ENCODE measurements around the gene CCDC24. TPM values are rescaled to one million over a fixed set of nuclear protein-coding genes. Genes with fewer than 3 reads are reported as not detected.

CCDC24 gene
- total and polyA plus RNA-seq, 2 donors (not counting 1 experiment from before 2014, with no cell fraction given): 0.94 to 3.5 TPM

GRCh38 chr1:43993206-43993914, 2.0 kb downstream of the CCDC24 start:
- Histone ChIP-seq H3K27ac (ENCODE audit: insufficient read depth, low read length) (no peak overlapping the region), H2AFZ (ENCODE audit: low read length) (no peak overlapping the region), H3K27me3 (ENCODE audit: control insufficient read depth, insufficient read depth, low read length) (no peaks in the 10 kb centered on the region), H3K36me3 (ENCODE audit: control insufficient read depth, insufficient read depth, low read length) (no peaks in the 10 kb centered on the region), H3K4me1 (ENCODE audit: control insufficient read depth, extremely low read depth, insufficient read depth, low read length) (peaks cover 3% of the 10 kb centered on the region), H4K20me1 (ENCODE audit: control insufficient read depth, extremely low read depth, insufficient read depth, low read length) (no peaks in the 10 kb centered on the region), H3K4me3 (replicated peaks in 1 of 4; ENCODE audit: control extremely low read depth in 1 of 4, insufficient read depth in 1 of 4, low read depth in 3 of 4, low read length in 4 of 4) (no peak overlapping the region), H3K9me3 (ENCODE audit: control insufficient read depth, insufficient read depth, low read depth, low read length) (no peaks in the 10 kb centered on the region), H3K4me2 (ENCODE audit: extremely low read depth, insufficient read depth, low read length) (no peak overlapping the region), H3K9ac (ENCODE audit: insufficient read depth, low read length) (no peak overlapping the region), H3K79me2 (ENCODE audit: control insufficient read depth, insufficient read depth, low read length) (no peaks in the 10 kb centered on the region)
- DNase-seq (ENCODE audit: low read depth in 2 of 2): no peak
- TF ChIP-seq CTCF (conservative IDR thresholded peaks at IDR 0.05 in 1 of 2, IDR thresholded peaks at IDR 0.05 in 1 of 2; ENCODE audit: low read depth in 1 of 2, low read length in 2 of 2): no peak
- TF ChIP-seq EZH2 (IDR thresholded peaks at IDR 0.05; ENCODE audit: low read length, missing control alignments): no peak

GRCh38 chr1:43994071-43994470, 2.7 kb downstream of the CCDC24 start:
- H4K20me1 ChIP-seq (ENCODE audit: control insufficient read depth, extremely low read depth, insufficient read depth, low read length): no peaks in the 10 kb centered on the region
- H3K9ac ChIP-seq (ENCODE audit: insufficient read depth, low read length): no peak overlapping the region
- no peaks in the 10 kb centered on the region for H3K36me3 ChIP-seq (ENCODE audit: control insufficient read depth, insufficient read depth, low read length)
- H3K4me2 ChIP-seq (ENCODE audit: extremely low read depth, insufficient read depth, low read length): no peak overlapping the region
- peaks cover 3% of the 10 kb centered on the region for H3K4me1 ChIP-seq (ENCODE audit: control insufficient read depth, extremely low read depth, insufficient read depth, low read length)
- no peak for DNase-seq (ENCODE audit: low read depth in 2 of 2)
- no peaks in the 10 kb centered on the region for H3K27me3 ChIP-seq (ENCODE audit: control insufficient read depth, insufficient read depth, low read length)
- H3K4me3 ChIP-seq (replicated peaks in 1 of 4; ENCODE audit: control extremely low read depth in 1 of 4, insufficient read depth in 1 of 4, low read depth in 3 of 4, low read length in 4 of 4): no peak overlapping the region
- no peak for TF ChIP-seq CTCF (conservative IDR thresholded peaks at IDR 0.05 in 1 of 2, IDR thresholded peaks at IDR 0.05 in 1 of 2; ENCODE audit: low read depth in 1 of 2, low read length in 2 of 2)
- no peak for TF ChIP-seq EZH2 (IDR thresholded peaks at IDR 0.05; ENCODE audit: low read length, missing control alignments)
- no peak overlapping the region for H2AFZ ChIP-seq (ENCODE audit: low read length)
- no peaks in the 10 kb centered on the region for H3K9me3 ChIP-seq (ENCODE audit: control insufficient read depth, insufficient read depth, low read depth, low read length)
- H3K27ac ChIP-seq (ENCODE audit: insufficient read depth, low read length): no peak overlapping the region
- no peaks in the 10 kb centered on the region for H3K79me2 ChIP-seq (ENCODE audit: control insufficient read depth, insufficient read depth, low read length)

GRCh38 chr1:43994794-43995790, 3.7 kb downstream of the CCDC24 start:
- H3K4me3 ChIP-seq (replicated peaks in 1 of 4; ENCODE audit: control extremely low read depth in 1 of 4, insufficient read depth in 1 of 4, low read depth in 3 of 4, low read length in 4 of 4): no peak overlapping the region
- H4K20me1 ChIP-seq (ENCODE audit: control insufficient read depth, extremely low read depth, insufficient read depth, low read length): no peaks in the 10 kb centered on the region
- H3K36me3 ChIP-seq (ENCODE audit: control insufficient read depth, insufficient read depth, low read length): no peaks in the 10 kb centered on the region
- TF ChIP-seq EZH2 (IDR thresholded peaks at IDR 0.05; ENCODE audit: low read length, missing control alignments) (no peak), CTCF (conservative IDR thresholded peaks at IDR 0.05 in 1 of 2, IDR thresholded peaks at IDR 0.05 in 1 of 2; ENCODE audit: low read depth in 1 of 2, low read length in 2 of 2) (peak in 1 of 2 donors; percentile 33)
- H3K27me3 ChIP-seq (ENCODE audit: control insufficient read depth, insufficient read depth, low read length): no peaks in the 10 kb centered on the region
- DNase-seq (ENCODE audit: low read depth in 2 of 2): no peak
- no peaks in the 10 kb centered on the region for H3K9me3 ChIP-seq (ENCODE audit: control insufficient read depth, insufficient read depth, low read depth, low read length)
- no peak overlapping the region for H3K4me2 ChIP-seq (ENCODE audit: extremely low read depth, insufficient read depth, low read length)
- H3K27ac ChIP-seq (ENCODE audit: insufficient read depth, low read length): no peak overlapping the region
- H3K79me2 ChIP-seq (ENCODE audit: control insufficient read depth, insufficient read depth, low read length): no peaks in the 10 kb centered on the region
- H3K9ac ChIP-seq (ENCODE audit: insufficient read depth, low read length): no peak overlapping the region
- H3K4me1 ChIP-seq (ENCODE audit: control insufficient read depth, extremely low read depth, insufficient read depth, low read length): peaks cover 3% of the 10 kb centered on the region
- no peak overlapping the region for H2AFZ ChIP-seq (ENCODE audit: low read length)
